DOHH2 (cell line): ENCODE measurements around the gene CTTNBP2.

ENCODE experiments used
- EZH2phosphoT487 ChIP-seq: fragments of 200-600 bp; sonication (generic); IDR thresholded peaks from 2 replicates; pipeline ENCODE4 v1.6.1; 2017; ENCODE audit warnings: borderline replicate concordance, mild to moderate bottlenecking, antibody characterized with exemption, low read length, moderate library complexity, mixed read lengths
- TF ChIP-seq, protein P1 (sequence below): fragments of 200-600 bp; sonication (generic); IDR thresholded peaks from one replicate; pipeline ENCODE4 v1.5.1; 2014; ENCODE audit warnings: antibody characterized with exemption, mild to moderate bottlenecking, low read depth, low read length; ENCODE audit not compliant: poor library complexity, severe bottlenecking

DNA sequence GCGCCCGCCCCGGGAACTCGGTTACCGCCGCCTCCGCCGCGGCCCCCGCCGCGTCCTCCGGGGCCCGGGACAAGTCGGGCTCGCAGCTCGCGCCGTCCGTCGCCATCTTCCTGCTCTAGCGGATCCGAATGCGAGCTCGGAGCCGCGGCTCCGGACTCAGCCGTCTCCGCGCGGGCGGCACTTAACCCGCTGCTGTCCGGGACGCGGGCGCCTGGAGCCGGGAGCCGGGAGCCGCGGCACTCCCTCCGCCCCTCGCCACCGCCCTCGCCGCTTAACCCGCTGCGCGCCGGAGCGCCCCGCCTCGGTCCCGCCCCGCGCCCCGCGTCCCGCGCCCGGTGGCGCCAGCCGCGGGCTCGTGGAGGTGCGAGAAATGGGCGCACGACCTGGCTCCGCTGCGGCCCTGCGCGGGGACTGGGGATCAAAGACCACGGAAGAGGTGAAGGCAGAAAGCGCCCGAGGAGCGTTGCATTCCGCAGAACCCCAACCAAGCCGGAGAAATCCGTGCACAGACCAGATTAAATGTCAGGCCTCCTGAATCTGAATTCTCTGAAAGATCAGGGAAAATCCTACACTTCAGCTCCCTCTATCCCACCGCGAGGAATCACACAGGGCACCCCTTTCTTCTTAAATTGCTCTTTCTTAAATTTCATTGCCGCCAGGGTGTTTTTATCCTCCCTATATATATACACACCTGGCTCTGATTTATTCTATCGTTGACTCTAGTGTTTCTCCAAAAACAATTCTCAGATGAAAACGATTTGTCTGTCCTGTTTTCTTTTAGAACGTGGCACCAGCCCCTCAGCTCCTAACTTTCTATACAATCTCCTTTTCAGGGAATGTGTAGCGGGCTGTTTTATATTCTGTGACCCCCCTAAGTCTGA is at the start of gene CTTNBP2:
- TF ChIP-seq, protein P1, sequence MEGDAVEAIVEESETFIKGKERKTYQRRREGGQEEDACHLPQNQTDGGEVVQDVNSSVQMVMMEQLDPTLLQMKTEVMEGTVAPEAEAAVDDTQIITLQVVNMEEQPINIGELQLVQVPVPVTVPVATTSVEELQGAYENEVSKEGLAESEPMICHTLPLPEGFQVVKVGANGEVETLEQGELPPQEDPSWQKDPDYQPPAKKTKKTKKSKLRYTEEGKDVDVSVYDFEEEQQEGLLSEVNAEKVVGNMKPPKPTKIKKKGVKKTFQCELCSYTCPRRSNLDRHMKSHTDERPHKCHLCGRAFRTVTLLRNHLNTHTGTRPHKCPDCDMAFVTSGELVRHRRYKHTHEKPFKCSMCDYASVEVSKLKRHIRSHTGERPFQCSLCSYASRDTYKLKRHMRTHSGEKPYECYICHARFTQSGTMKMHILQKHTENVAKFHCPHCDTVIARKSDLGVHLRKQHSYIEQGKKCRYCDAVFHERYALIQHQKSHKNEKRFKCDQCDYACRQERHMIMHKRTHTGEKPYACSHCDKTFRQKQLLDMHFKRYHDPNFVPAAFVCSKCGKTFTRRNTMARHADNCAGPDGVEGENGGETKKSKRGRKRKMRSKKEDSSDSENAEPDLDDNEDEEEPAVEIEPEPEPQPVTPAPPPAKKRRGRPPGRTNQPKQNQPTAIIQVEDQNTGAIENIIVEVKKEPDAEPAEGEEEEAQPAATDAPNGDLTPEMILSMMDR, result no peak
- no peak for TF ChIP-seq EZH2phosphoT487
